ENCODE results near the gene PRICKLE2.

GRCh38 chr3:64155328-64155727, 69.9 kb downstream of the PRICKLE2 start:
- TF ChIP-seq CTCF (IDR thresholded peaks at IDR 0.05) (no peak), POLR2AphosphoS5 (IDR thresholded peaks at IDR 0.05) (no peak), POLR2A (IDR thresholded peaks at IDR 0.05; ENCODE audit: low read depth) (no peak), EP300 (IDR thresholded peaks at IDR 0.05) (no peak)

Data from esophagus muscularis mucosa (tissue), 4 donors.